ENCODE results near the gene LHX1.

DNA sequence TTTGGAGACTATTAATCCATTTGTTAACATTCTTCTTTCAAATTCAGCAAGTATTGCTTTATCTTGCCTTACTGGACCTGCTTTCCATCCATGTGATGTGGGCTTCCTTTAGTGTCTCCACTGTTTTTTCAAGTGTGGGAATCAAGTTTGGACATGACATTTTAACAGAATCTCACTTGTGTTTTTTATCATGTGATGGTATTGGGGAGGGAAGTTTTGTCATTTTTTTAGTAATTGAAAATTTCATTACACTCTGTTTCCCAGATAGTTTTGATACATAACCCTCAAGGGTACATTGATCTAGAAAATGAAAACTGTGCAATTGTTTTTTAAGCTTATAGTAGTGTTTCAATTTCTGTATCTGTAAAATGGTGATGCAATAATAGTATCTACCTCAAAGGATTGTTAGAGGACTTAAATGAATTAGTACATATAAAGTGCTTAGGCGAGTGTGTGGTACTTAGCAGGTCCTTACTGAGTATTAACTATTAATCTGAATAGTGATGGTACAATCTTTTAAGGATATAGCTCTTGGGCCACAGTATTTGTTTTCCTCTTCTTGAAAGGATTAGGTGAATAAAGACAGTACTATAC, 38.7 kb downstream of the LHX1 start:
- TF ChIP-seq ELF4 (IDR thresholded peaks at IDR 0.05) (no peak), SUZ12 (IDR thresholded peaks at IDR 0.05) (no peak), SP1 (IDR thresholded peaks at IDR 0.05) (no peak), FOXK2 (IDR thresholded peaks at IDR 0.05) (no peak), BHLHE40 (IDR thresholded peaks at IDR 0.05; ENCODE audit: borderline replicate concordance) (no peak), FOXA1 (IDR thresholded peaks at IDR 0.05) (no peak)
